Esophagus mucosa (tissue), 1 donor: ENCODE data around the gene RPLP2. TPM values are rescaled to one million over a fixed set of nuclear protein-coding genes. Genes with fewer than 3 reads are reported as not detected.
A peak's percentile ranks its signal among the peaks of the same experiment; 100 is the strongest.

ENCODE experiments used
- ATAC-seq: fragments of 200-7000 bp; cut with Tn5 transposase; one replicate; pipeline ENCODE4 v1.9.1; 2020
- total RNA-seq: library from RNA; stranded (reverse); gene quantifications from one replicate; pipeline ENCODE4 v1.2.4, GENCODE V29; 2023
- donor health status: DM: yes; HTN: yes; CAD: no.

The RPLP2 gene
- total RNA-seq, 1 donor from 2014 or later: 2,043 TPM

DNA sequence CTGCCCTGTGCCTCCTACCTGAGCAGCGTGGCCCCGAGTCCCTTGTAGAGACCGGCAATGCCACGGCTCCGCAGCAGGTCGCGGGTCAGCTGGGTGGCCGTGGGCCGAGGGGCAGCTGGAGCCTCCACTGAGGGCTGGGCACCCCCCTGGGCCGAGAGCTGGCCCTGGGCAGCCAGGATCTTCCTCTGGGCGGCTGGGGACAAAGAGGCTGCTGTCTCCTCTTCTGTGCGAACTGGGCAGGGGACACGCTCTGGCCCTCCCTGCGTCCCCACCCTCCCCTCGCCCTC, 17.3 kb upstream of the RPLP2 start:
- ATAC-seq: no peak

DNA sequence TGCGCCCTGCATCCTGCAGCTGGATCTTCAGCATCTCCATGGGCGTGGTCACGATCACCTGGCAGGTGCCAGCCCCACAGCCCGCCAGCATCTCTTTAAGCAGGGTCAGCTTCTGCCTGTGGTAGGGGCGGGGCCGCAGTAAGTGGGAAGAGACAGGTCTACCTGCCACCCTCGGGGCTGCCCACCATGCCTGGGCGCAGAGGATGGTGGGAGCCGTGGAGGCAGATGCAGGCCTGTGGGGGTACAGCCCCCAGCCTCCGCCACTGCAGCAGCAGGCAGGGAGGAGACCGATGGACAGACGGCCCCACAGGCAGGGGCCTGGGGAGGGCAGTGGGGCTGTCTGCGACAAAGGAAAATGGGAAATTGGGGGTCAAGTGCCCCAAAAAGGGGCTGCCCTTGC, 16.9 kb upstream of the RPLP2 start:
- no peak for ATAC-seq

DNA sequence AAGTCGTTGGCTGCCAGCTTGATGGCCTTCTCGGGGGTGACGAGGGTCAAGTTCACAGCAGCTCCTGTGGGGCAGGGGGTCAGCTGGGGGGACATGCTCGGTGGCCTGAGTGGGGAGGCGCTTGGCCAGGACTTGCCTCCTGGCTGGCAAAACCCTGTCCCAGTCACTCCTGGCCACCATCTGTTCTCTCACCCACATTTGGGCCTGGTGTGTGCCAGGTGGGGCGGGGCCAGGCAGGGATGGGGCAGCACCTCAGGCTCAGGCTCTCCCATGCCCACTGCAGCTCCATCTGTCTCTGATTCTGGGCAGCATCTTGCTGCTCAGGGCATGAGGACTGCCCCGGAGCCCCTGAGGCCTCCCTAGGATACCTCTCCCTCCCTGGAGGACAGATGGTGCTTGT, 16.2 kb upstream of the RPLP2 start:
- no peak for ATAC-seq

DNA sequence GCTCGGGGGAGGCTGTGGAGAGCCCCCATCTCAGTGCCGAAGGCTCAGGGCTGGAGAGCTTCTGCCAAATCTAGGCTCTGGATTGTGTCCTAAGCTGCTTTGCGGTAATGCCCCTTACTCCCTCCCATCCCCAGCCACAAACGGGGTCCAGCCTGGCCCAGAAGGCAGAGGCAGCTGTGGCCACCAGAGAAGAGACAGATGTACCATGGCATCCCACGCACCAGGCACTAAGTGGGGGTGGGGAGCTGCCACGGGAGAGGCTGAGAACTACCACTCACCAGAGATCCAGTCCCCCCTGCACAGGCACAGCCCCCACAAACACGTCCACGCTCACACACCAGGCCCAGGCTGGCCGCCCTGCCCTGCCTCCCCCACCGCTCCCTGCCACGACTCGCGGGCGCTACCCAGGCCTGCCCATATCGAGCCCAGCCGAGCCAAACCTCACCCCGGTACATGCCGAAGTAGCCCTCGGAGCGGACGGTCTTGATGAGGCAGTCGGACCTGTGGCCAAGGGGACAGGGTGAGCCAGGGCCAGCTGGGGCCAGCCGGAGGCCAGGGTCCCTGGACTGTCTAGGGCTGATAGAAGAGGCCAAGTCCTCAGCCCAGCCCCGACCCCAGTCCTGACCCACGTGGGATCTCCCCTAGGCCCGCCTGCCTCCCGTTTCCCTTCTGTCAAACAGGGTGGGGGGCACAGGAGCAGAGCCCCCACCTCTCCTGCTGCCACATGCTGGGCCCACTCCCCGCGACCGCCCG, 15.6 kb upstream of the RPLP2 start:
- no peak for ATAC-seq

DNA sequence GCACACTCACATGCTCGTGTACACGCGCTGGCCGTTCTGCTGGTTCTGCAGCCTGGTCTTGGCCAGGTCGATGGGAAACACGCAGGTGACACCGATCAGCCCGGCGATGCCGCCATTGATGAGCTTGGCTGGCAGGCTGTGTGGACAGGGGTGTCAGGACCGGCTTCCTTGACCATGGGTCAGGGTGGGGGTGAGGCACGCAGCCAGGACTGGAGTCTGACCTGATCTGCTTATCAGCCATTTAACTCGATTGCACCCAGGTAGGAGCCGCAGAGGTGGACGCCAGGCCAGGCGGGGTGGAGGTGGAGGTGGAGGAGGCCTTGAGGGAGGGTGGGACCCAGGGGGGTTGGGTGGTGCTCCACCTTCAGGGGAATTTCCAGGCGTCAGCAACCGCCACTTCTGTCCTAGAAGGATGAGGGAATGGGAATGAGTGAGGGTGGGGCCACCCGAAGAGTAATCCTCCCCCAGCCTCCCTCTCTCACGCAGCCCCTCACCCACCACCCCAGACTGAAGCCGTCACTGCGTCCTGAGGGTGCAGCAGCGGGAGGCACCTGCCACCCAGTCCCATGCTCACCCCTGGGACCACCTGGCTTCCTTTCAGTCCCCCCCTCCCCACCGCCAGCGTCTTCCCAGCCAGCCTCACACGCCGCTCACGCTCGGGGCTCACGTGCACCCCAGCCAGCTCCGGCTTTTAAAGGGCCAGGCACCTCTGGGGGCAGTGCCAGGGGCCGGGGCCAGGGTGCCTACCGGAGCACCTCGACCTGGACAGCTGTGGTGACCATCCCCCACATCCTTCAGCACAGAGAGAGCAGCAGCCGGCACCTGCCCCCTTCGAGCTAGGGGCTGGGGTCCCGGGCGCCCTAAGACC, 14.8 kb upstream of the RPLP2 start:
- ATAC-seq: no peak

DNA sequence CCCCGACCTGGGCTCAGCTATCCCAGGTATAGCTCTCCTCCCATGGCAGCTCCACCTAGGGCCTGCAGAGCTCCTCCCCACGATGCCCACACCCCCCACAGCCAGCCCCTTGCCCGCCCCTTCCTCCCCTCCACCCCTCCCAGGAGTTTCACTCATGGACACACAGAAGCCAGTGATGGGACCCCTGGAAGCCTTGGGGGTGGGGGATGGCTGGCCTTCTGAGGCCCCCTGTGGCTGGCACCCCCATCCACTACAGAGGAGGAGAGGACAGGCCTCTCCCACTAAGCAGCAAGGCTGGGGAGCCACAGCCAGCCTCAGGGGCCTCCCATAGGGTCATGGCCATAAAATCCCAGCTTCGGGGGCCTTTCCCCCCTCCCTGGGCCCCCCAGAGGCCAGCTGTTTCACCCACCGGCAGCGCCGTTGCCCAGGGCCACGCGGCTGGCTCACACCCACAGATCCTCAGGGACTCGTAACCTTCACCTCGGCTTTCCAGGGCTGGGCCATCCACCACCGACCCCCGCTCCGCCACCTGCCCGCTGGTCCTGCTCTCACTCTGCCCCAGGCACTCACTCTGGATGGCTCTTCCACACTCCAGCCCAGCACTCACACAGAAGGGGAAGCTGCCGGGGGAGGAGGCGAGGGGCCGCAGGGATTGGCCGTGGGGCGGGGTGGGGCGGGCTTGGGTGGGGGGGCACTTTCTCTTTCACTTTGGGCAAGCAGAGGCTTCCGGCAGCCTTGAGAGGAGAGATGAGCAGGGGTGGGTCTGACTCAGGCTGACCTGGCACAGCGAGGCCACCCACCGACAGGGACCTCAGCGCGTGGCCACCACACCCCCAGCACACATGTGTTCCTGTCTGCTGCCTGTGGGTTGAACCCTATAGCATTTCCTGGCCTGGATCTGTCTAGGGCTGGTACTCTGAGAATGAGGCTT, 13.9 kb upstream of the RPLP2 start:
- peak; percentile 21 for ATAC-seq

DNA sequence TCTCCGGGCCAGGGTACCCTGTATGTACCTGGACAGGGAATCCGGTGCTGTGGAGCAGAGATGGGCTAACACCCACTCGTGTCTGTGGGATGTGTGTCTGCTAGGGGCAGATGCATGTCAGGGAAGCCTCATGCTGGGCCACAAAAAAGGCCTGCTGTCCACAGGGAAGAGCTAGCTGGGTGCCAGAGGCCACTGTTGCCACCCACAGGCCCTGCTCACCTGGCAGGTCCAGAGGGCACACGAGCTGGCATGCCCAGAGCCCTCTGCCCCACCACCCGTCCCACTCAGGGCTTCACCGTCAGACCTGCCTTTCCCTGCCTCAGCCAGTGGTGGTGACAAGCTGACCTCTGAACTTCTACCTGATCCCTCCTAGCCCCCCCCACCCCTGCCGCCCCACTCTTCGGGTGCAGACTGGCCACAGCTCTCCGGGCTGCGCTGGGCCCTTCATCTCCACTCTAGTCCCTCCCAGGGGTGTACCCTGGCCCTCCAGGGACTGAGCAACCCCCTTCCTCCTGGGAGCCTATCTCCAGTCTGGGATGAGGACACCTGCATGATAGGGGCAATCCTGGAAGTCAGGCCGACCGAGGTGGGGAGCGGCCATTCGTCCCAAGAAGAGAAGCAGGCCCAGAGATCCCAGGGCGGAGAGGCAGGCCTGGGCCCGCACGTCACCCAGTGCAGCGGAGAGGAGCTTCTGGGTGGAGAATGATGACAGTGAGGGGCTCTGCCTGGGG, 13.0 kb upstream of the RPLP2 start:
- ATAC-seq: peak; percentile 1

DNA sequence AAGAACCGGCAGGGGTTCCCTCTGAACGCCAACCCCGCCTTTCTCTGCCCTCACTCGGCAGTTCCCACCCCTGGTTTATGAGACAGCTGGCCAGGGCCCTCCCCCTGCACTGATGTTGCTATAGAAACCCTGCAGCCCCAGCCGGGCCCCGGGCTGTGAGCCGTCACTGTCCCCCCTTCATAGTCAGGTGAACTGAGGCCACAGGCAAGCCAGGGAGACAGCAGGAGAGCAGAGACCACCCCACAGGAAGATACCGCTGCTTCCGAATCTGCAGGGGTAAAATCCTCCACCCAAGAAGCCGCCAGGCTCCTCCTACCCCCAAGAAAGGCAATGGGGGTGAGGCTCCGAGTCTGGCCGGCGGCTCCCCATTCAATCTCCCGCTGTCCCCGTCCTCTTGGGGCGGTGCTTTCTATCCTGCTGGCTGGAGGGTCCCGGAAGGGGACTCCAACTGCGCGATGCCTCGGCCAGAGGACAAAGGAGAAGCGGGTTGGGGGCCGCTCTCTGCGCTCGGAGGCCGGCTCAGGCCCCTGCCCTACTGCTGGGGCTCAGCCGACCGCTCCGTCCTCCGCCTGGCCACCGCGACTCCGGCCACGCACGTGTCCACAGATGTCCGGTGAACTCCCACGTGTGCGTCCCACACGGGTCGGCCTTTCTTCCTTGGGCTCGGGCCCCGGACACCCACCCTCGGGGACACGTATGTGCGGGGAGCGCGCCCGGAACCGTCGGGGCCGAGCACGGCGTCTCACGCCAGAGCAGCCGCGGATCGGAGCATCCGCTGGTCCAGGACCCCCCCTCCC, 12.3 kb upstream of the RPLP2 start:
- ATAC-seq: peak; percentile 30

DNA sequence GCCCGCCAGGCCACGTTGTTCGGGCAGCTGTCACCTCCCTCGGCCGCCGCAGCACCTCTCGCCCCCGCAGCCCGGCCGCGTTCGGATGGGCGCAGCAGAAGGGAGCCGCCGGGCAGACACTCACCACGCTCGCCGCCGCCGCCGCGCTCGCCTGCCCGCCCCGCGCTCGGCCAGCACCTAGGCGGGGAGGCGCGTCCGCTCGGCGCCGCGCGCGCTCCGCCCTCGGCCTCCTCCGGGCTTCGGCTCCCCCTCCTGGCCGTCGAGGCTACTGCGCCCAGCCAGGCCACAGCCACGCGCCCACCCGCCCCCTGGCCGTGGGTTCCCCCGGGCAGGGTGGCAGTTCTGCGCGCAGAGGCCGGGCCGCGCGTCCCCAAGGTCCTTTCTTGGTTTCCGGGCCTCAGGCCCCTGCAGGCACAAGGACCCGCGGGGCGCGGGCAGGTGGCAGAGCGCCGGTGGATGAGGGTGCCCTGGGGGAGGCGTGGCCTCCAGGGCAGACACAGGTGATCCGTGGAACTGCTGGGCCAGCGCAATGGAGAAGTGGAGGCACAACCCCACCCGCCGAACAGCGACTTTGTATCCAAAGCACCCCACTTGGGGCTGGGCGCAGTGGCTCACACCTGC, 11.6 kb upstream of the RPLP2 start, which contains the start of gene SLC25A22:
SLC25A22 (minus strand) TSS at position 189 of the 621 bp plus-strand sequence. CDS start 3,275 bp downstream, outside the sequence.
- peak; percentile 68 for ATAC-seq

DNA sequence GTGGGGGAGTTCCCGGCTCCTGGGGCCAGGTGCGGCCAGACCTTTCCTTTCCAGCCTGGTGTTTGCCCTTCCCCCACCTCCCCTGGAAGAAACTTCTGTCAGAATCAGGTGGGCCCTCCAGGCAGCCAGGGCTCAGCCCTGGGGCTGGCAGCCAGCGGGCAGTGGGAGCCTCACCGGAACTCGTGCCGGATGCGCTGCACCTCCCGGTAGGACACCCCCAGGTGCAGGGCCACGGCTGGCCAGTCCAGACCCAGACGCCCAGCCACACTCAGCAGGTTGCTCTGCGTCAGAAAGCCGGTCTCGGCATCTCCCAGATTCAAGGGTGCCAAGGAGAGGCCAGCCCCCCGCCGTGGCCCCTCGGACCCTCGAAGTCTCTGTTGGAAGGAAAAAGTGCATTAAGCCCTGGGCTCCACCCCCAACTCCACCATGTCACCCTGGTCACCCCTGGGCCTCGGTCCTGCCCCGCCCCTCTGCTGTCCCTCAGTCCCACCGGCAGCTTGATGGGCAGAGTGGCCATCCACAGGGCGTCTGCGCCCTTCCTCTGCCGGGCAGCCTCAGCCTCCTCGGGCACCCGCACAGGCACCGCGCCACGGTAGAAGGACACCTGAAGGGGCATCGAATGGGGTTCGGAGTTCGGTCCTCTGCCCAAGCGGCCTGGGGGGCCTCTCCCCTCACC, 10.0 kb upstream of the RPLP2 start:
- no peak for ATAC-seq

DNA sequence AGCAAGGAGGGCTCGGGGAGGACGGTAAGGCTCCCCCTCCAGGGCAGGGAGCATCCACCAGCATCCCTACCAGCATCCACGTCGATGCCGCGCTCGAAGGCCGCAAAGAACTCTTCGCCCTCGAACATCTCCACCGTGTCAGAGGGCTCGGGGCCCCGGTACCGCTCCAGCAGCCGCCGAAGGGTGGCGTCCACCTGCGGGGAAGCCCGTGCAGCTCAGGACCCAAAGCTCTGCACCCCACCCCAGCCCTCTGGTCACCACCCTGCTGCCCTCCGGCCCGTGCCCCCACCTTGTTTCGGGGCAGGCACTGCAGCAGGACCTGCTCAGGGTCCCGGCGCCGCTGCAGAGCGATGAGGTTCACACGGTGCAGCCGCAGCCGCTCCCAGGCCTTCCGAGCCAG, 9.3 kb upstream of the RPLP2 start:
- ATAC-seq: no peak

DNA sequence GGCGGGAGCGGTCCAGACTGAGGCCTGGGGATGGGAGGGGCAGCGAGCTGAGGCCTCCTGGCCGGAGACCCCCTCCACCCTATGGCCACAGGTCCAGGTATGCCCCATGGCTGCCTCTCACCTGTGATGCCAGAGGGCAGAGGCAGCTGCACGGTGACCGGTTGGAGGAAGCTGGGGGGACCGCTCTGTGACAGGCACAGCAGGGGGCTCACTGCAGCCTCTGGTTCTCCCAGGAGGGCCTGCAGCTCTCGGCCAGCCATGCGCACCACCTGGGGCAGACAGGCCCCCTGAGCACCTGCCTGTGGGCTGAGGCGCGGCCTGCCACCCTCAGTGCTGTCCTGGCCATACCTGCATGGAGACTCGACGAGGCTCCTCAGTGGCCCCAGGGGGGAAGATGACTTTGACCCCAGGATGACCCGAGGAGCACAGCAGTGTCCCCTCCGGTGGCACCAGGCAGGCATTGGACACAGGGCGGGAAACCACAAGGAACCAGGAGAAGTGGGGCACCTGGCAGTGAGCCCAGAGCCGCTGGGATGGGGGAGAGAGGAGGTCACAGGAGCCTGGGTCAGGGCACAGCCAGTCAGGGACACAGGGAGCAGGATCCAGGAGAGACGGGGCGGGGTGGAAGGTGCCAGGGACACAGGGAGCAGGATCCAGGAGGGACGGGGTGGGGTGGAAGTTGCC, 8.5 kb upstream of the RPLP2 start:
- no peak for ATAC-seq

DNA sequence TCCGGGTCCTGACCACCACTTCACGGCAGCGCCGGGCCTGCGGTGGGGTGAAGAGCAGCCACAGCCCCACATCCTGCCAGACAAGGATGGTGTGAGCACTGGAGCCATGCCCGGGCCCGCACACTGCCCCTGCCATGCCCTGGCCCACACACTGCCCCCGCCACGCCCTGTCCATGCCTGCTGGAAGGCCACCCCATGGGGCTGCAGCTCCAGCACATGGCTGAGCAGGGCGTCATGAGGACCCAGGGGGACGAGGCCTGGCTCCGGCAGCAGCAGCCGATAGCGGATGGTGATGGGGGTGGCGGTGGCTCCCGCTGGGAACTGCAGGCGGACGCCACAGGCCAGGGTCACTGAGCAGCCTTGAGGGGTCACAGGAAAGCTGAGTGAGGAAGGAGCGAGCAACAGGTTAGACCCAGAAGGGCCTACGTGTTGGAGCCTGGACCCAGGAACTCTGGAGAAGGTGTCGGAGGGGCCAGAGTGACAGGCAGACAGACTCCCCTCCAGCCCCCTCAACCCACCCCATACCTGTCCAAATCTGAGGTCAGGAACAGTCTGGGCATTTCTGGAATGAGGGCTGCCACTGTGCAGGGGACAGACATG, 7.6 kb upstream of the RPLP2 start:
- no peak for ATAC-seq

DNA sequence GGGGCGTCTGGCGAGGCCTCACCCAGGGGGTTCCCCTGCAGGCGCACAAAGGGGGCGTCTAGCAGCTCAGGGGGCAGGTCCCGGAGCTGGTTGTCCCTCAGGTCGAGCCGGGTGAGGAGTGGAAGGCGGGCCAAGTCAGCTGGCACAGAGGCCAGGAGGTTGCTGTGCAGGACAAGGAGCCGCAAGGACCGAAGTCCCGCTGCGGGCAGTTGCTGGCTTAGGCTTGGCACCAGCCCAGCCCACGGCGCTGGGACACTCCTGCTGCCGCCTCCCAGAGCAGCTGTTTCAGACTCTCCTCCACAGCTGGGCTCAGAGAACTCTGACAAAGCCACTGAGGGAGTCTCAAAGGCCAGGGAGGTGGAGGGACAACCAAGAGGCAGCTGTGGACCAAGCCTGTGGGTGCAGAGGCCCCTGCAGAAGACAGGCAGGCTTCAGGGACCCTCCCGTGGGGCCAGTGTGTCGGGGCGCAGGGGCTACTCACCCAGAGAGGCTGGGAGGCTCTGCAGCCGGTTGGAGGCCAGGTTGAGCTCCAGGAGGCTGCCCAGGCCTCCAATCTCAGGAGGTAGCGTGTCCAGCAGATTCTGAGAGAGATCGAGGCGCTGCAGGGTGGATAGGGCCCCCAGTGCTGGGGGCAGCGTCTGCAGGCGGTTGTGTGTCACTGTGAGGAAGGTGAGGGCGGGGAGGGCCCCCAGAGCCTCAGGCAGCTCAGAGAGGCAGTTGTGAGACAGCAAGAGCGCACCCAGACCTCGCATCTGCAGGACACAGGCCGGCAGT, 6.9 kb upstream of the RPLP2 start:
- no peak for ATAC-seq

DNA sequence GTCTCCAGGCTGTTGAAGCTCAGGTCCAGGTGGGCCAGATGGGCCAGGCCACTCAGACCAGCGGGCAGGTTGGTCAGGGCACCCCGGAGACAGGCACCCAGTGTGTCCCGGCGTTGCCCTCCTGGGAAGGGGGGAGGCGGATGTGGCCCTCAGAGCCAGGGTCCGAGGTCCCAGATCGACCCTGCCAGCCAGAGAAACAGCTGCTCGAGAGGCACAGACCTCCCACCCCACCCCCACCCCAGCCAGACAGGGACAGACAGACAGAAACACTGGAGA, 6.4 kb upstream of the RPLP2 start:
- no peak for ATAC-seq

DNA sequence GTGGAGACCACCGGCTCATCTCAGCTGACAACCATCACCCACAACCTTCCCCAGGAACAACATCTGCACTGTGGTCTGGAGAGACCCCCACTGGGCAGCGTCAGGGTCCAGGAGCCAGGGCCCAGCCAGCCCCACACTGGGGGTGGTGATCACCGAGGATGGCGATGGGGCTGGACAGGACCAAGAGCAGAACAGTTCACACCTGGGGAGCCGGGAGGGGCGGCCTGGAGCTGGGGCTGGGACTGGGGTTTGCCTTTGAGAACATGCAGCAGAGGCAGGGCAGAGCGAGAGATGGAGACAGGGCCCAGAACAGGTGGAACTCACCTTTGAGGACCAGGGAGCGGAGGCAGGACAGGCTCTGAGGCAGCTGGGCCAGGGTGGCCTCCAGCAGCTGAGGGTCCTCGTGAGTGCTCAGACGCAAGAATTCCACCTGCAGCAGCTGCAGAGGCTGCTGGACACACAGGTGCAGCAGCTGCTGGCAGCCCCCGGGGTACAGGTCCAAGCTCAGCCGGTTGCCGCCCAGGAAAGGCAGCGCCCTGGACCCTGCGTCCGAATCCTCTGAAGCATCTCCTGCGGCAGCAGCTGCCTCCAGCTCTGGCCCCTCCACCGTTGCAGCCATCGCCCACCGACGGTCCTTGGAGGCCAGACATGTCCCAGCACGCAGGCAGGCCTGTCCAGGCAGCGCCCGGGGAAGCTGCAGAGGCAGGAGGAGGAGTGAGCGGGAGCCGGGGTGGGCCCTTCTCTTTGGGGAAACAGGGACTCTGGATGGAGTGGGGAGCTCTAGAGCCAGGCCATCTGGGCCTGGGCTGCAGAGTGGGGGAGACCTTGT, 5.8 kb upstream of the RPLP2 start:
- peak; percentile 27 for ATAC-seq

DNA sequence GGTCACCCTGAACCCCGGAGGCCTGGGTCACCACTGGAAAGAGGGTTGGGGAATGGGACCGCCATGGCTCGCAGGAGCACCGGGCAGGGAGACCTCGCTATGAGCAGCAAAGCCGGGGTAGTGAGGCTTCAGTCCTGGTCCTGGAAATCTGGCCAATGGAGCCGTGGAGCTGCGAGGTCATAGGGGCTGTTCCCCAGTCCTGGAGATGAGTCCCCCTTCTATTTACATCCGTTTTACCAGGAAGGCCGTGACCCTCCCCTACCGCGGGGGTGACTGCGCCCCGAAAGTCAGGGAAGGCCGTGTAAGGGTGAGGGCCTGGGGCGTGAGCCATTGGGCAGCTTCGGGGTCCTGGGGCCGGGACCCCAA, 5.2 kb upstream of the RPLP2 start:
- ATAC-seq: no peak
